ENCODE data around the gene ABCG2.
A peak's percentile ranks its signal among the peaks of the same experiment; 100 is the strongest.

Gene ABCG2

GRCh38 chr4:88063634-88064296, 94.7 kb downstream of the ABCG2 start:
- DNase-seq (ENCODE audit: low spot score) = no peak

GRCh38 chr4:88062843-88063242, 95.6 kb downstream of the ABCG2 start:
- DNase-seq (ENCODE audit: low spot score) = no peak

- DNase-seq (ENCODE audit: low spot score) = no peak
Observed at GRCh38 chr4:88062311-88062710, 96.1 kb downstream of the ABCG2 start.

- DNase-seq (ENCODE audit: low spot score) = no peak
Observed at GRCh38 chr4:88060431-88060830, 98.0 kb downstream of the ABCG2 start.

GRCh38 chr4:88059766-88060165, 98.7 kb downstream of the ABCG2 start:
- no peak for DNase-seq (ENCODE audit: low spot score)

GRCh38 chr4:88058295-88058694, 100.1 kb downstream of the ABCG2 start:
- no peak for DNase-seq (ENCODE audit: low spot score)

GRCh38 chr4:88054901-88055300, 103.5 kb downstream of the ABCG2 start:
- DNase-seq (ENCODE audit: low spot score) = peak; percentile 11

GRCh38 chr4:88054229-88054628, 104.2 kb downstream of the ABCG2 start:
- no peak for DNase-seq (ENCODE audit: low spot score)

GRCh38 chr4:88045021-88045420, 113.4 kb downstream of the ABCG2 start:
- peak; percentile 17 for DNase-seq (ENCODE audit: low spot score)

- no peak for DNase-seq (ENCODE audit: low spot score)
Observed at GRCh38 chr4:88043586-88044340, 114.7 kb downstream of the ABCG2 start.

- no peak for DNase-seq (ENCODE audit: low spot score)
Observed at GRCh38 chr4:88043001-88043400, 115.4 kb downstream of the ABCG2 start.

- DNase-seq (ENCODE audit: low spot score) = no peak
Observed at GRCh38 chr4:88041626-88042025, 116.8 kb downstream of the ABCG2 start.

- DNase-seq (ENCODE audit: low spot score) = no peak
Observed at GRCh38 chr4:88040707-88041106, 117.7 kb downstream of the ABCG2 start.

All from globus pallidus (tissue), 1 donor.